GM12878 (cell line): ENCODE measurements around the gene PRRX2. TPM values are rescaled to one million over a fixed set of nuclear protein-coding genes. Genes with fewer than 3 reads are reported as not detected.
"Not testable (repeated sequence)": the region's sequence is repeated elsewhere in the genome, so short reads cannot be mapped to it uniquely, and the experiment has no call there.

Source experiments
- ATAC-seq: fragments of 200-7000 bp; cut with Tn5 transposase; 3 replicates; pipeline ENCODE4 v1.9.1; 2020; ENCODE audit warnings: mild to moderate bottlenecking, moderate library complexity
- BruUV-seq: library from RNA; stranded (reverse); fragments of 400-500 nt; replicated peaks from 2 replicates; lab custom pipeline; 2021; lab: Mats Ljungman, UMichigan
- CTCF ChIA-PET: fragments of 300-600 bp; sonication (Branson Sonifier 250); formaldehyde crosslinking; extraction: SDS; loops from one replicate; lab custom pipeline; 2021; ENCODE audit warnings: inconsistent platforms; lab: Yijun Ruan, JAX
- POLR2A ChIA-PET: fragments of 350-600 bp; formaldehyde crosslinking; extraction: SDS; loops from one replicate; lab custom pipeline; 2021; ENCODE audit warnings: inconsistent platforms; lab: Charles Lee
- RAD21 ChIA-PET: fragments of 300-600 bp; sonication (Branson Sonifier 250); formaldehyde crosslinking; loops from one replicate; lab custom pipeline; 2023; ENCODE audit warnings: antibody characterized with exemption; ENCODE audit not compliant: unreplicated experiment; lab: Charles Lee
- SMC1A ChIA-PET: fragments of 300-600 bp; sonication (Branson Sonifier 250); formaldehyde crosslinking; loops from one replicate; lab custom pipeline; 2023; ENCODE audit not compliant: unreplicated experiment, uncharacterized antibody; lab: Charles Lee
- DNase-seq: peaks from one replicate; pipeline ENCODE4 v3.0.0-alpha.2; 2011; ENCODE audit warnings: low read depth, low spot score
- FAIRE-seq: peaks from 3 replicates; lab custom pipeline; 2011; peaks lifted over from hg19 to GRCh38; lab: Jason Lieb, UNC
- H2AFZ ChIP-seq: 2 replicates; pipeline ENCODE4 v1.6.0; 2011; ENCODE audit warnings: low read depth, low read length, control low read depth; ENCODE audit not compliant: control insufficient read depth
- H3K27ac ChIP-seq: 2 replicates; pipeline ENCODE4 v1.5.1; 2011; ENCODE audit warnings: control low read depth; ENCODE audit not compliant: control insufficient read depth, insufficient read depth
- H3K27me3 ChIP-seq, 2 experiments: replicated peaks in 1 of 2; 2 replicates each; pipeline versions ENCODE4 v1.6.0 to v1.6.1; 2011; ENCODE audit warnings: low read length in 1 of 2; ENCODE audit not compliant: control insufficient read depth in 2 of 2, insufficient read depth in 2 of 2
- H3K36me3 ChIP-seq, 2 experiments: 2 replicates each; pipeline ENCODE4 v1.5.1; 2011; ENCODE audit warnings: low read length in 1 of 2; ENCODE audit not compliant: control insufficient read depth in 2 of 2, insufficient read depth in 2 of 2
- H3K4me1 ChIP-seq: 2 replicates; pipeline ENCODE4 v1.6.1; 2011; ENCODE audit warnings: mild to moderate bottlenecking, low read length, moderate library complexity, mixed read lengths; ENCODE audit not compliant: control insufficient read depth, insufficient read depth
- H3K4me2 ChIP-seq: 2 replicates; pipeline ENCODE4 v1.6.0; 2011; ENCODE audit warnings: control low read depth; ENCODE audit not compliant: control insufficient read depth, insufficient read depth
- H3K4me3 ChIP-seq: fragments of 200-600 bp; sonication (generic); 2 replicates; pipeline ENCODE4 v1.5.1; 2016
- H3K79me2 ChIP-seq: 2 replicates; pipeline ENCODE4 v1.6.0; 2011; ENCODE audit warnings: low read length; ENCODE audit not compliant: control insufficient read depth, insufficient read depth
- H3K9ac ChIP-seq: 2 replicates; pipeline ENCODE4 v1.8.0; 2011; ENCODE audit warnings: low read length, control low read depth, mixed read lengths; ENCODE audit not compliant: control insufficient read depth, insufficient read depth
- H3K9me3 ChIP-seq: replicated peaks from 3 replicates; pipeline ENCODE4 v1.5.1; 2011; ENCODE audit warnings: mild to moderate bottlenecking, low read length; ENCODE audit not compliant: control insufficient read depth, insufficient read depth
- H4K20me1 ChIP-seq: 2 replicates; pipeline ENCODE4 v1.6.0; 2011; ENCODE audit not compliant: control insufficient read depth, insufficient read depth
- NFYB ChIP-seq: IDR thresholded peaks from 2 replicates; pipeline ENCODE4 v1.6.1; 2011; ENCODE audit warnings: low read depth, mild to moderate bottlenecking, low read length, improper control_type of control experiment, moderate library complexity; ENCODE audit not compliant: insufficient read depth
- POLR2A ChIP-seq: IDR thresholded peaks from 2 replicates; pipeline ENCODE4 v1.6.1; 2011; ENCODE audit warnings: low read depth, mild to moderate bottlenecking, low read length
- POLR2AphosphoS5 ChIP-seq: IDR thresholded peaks from 2 replicates; pipeline ENCODE4 v1.6.1; 2011; ENCODE audit warnings: mild to moderate bottlenecking, low read length, inconsistent platforms
- RBBP5 ChIP-seq: fragments of 200-600 bp; sonication (generic); conservative IDR thresholded peaks from 2 replicates; pipeline ENCODE4 v1.6.1; 2016
- whole genome bisulfite sequencing: methylation state at CpG from one replicate; pipeline ENCODE4 v1.1.6; 2016; ENCODE audit warnings: low lambda C conversion rate; ENCODE audit not compliant: insufficient replicate concordance, insufficient coverage; ENCODE audit errors: missing lambda C conversion rate; 5-methylcytosine and 5-hydroxymethylcytosine counted together
- in situ Hi-C: fragments of 300-500 bp; cut with MboI; formaldehyde crosslinking; loops from 9 replicates; pipeline ENCODE4 v1.14.3; 2018; ENCODE audit warnings: mixed read lengths
- intact Hi-C: fragments of 100-400 bp; cut with micrococcal nuclease; formaldehyde crosslinking; loops from one replicate; pipeline ENCODE4 v1.14.2; 2022; ENCODE audit not compliant: unreplicated experiment
- polyA plus RNA-seq, 11 experiments: library from polyadenylated mRNA; depleted of rRNA in 4 of 11; unstranded in 6 of 11; stranded (reverse) in 5 of 11; fragments of >200 nt; fragmentation: Nextera tagmentation in 4 of 11; fragmentation: Illumina TruSeq in 1 of 11; extraction: Ambion mirVana in 4 of 11; extraction: Trizol in 1 of 11; gene quantifications; 1 replicate in 1 of 11; 2 replicates in 10 of 11; pipeline versions ENCODE4 v1.2.1 to v1.2.3, GENCODE V29; 2011 to 2016; ENCODE audit warnings: inconsistent platforms in 2 of 11, missing spikeins in 2 of 11, low read depth in 1 of 11
- total RNA-seq, 4 experiments: library from RNA; depleted of rRNA in 3 of 4; stranded (reverse); fragments of >200 nt in 3 of 4; fragmentation: Illumina TruSeq in 1 of 4; extraction: Trizol in 1 of 4; gene quantifications; 2 replicates each; pipeline versions ENCODE4 v1.2.1 to v1.2.3, GENCODE V29; 2013 to 2021

PRRX2 gene
- total and polyA plus RNA-seq, 10 of the 15 experiments (the other 5 are each of a cell fraction or from before 2014, with no cell fraction given) = not detected

DNA sequence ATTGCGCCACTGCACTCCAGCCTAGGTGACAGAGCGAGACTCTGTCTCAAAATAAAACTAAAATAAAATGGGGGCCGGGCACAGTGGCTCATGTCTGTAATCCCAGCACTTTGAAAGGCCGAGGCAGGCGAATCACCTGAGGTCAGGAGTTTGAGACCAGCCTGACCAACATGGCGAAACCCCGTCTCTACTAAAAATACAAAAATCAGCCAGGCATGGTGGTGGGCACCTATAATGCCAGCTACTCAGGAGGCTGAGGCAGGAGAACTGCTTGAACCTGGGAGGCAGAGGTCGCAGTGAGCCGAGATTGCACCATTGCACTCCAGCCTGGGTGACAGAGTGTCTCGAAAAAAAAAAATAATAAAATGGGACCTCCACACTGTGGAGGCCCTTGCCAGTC lies 29.1 kb upstream of the PRRX2 start:
- 82% methylated on average over 7 of the region's 10 CpGs for WGBS
- in situ Hi-C loops, H3K4me2 ChIP-seq, H3K9ac ChIP-seq, intact Hi-C loops, H3K9me3 ChIP-seq, POLR2A ChIA-PET, H3K4me1 ChIP-seq, SMC1A ChIA-PET, H3K27me3 ChIP-seq, H3K27ac ChIP-seq, ATAC-seq, H3K4me3 ChIP-seq, DNase-seq, FAIRE-seq, H4K20me1 ChIP-seq, BruUV-seq, H2AFZ ChIP-seq, RAD21 ChIA-PET: not testable (repeated sequence)
- H3K36me3 ChIP-seq = peaks cover 21 to 41% of the 10 kb centered on the region in 2 experiments; a peak in 3 of 4 replicates
- CTCF ChIA-PET = interaction anchor here (0.7 to 1.1 kb wide), 2 partner anchors 9 to 504 kb away, joined by 3 to 4 read pairs; no protein-coding TSS in a partner anchor
- peaks cover 16% of the 10 kb centered on the region for H3K79me2 ChIP-seq

DNA sequence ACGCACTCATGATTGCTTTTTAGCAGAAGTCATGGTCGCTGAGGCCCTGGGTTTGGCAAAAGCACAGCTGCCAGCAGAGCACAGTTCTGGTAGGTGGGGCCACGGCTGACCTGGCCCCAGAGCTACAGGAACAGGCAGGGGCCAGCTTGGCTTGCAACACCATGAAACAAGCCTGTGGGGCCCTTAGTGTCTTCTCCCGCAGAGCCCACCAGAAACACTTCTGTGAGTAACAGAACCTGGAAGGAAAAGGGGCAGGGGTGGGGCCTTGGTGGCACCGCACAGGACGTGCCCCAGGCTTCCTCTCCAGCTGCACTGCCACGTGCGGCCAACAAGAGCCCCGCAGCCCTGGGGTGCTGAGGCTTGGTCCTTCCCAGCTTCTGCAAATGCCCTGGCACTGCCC lies 28.3 kb upstream of the PRRX2 start:
- no peak overlapping the region for H2AFZ ChIP-seq
- SMC1A ChIA-PET = no interaction called here
- RAD21 ChIA-PET = no interaction called here
- H3K79me2 ChIP-seq = peaks cover 15% of the 10 kb centered on the region
- no peak for FAIRE-seq
- no peak overlapping the region for H3K9ac ChIP-seq
- no peak overlapping the region for H3K4me3 ChIP-seq
- CTCF ChIA-PET = no interaction called here
- no peak overlapping the region for H3K4me2 ChIP-seq
- no peaks in the 10 kb centered on the region for H3K27me3 ChIP-seq
- H4K20me1 ChIP-seq = no peaks in the 10 kb centered on the region; the same call in 1 of the 2 replicates
- TF ChIP-seq NFYB (no peak), POLR2A (0 out of 2 replicates have a peak, but pooled peaks have one; percentile 9), RBBP5 (no peak), POLR2AphosphoS5 (peak; percentile 34; the same call in 1 of the 2 replicates)
- DNase-seq = no peak
- in situ Hi-C loops (no loop called here), intact Hi-C loops (no loop called here)
- no peak overlapping the region for H3K27ac ChIP-seq
- H3K9me3 ChIP-seq = no peaks in the 10 kb centered on the region
- BruUV-seq = no TSS peak
- 58% methylated on average over 9 of the region's 9 CpGs for WGBS
- ATAC-seq = no peak
- H3K36me3 ChIP-seq = peaks cover 21 to 41% of the 10 kb centered on the region in 2 experiments; a peak in 3 of 4 replicates
- peaks cover 6% of the 10 kb centered on the region; the same call in 1 of the 2 replicates for H3K4me1 ChIP-seq
- POLR2A ChIA-PET = interaction anchor here (0.5 kb wide), 1 partner anchor 372 kb away, joined by 4 read pairs; no protein-coding TSS in a partner anchor
